Epidermal melanocyte (primary cell): ENCODE measurements around the gene C1orf167.

Experiments used
- DNase-seq: peaks from one replicate; pipeline ENCODE4 v3.0.0; 2011; ENCODE audit warnings: low spot score; ENCODE audit not compliant: insufficient read length

The C1orf167 gene

GRCh38 chr1:11735854-11736745 lies 25.9 kb upstream of the C1orf167 start, which contains the start of gene AGTRAP:
Gene AGTRAP (plus strand): TSS chr1:11736136. CDS start chr1:11736209, 73 bp downstream.
- DNase-seq, result peak; percentile 85

- DNase-seq, result no peak
Measured at GRCh38 chr1:11736746-11737639, 25.0 kb upstream of the C1orf167 start.

GRCh38 chr1:11738096-11738495 lies 23.9 kb upstream of the C1orf167 start:
- DNase-seq, result no peak

- DNase-seq, result no peak
Measured at GRCh38 chr1:11738783-11739182, 23.2 kb upstream of the C1orf167 start.

- no peak for DNase-seq
Measured at GRCh38 chr1:11740258-11741192, 21.5 kb upstream of the C1orf167 start.

- no peak for DNase-seq
Measured at GRCh38 chr1:11741482-11741881, 20.5 kb upstream of the C1orf167 start.

GRCh38 chr1:11741919-11742558 lies 20.0 kb upstream of the C1orf167 start:
- DNase-seq, result no peak

GRCh38 chr1:11744287-11744686 lies 17.7 kb upstream of the C1orf167 start:
- no peak for DNase-seq

- DNase-seq, result no peak
Measured at GRCh38 chr1:11746092-11746491, 15.9 kb upstream of the C1orf167 start.

- DNase-seq, result no peak
Measured at GRCh38 chr1:11746795-11747487, 15.1 kb upstream of the C1orf167 start.

GRCh38 chr1:11748294-11749202 lies 13.4 kb upstream of the C1orf167 start:
- DNase-seq, result no peak

GRCh38 chr1:11749203-11749689 lies 12.7 kb upstream of the C1orf167 start:
- no peak for DNase-seq

GRCh38 chr1:11749996-11750395 lies 12.0 kb upstream of the C1orf167 start:
- DNase-seq, result no peak

- DNase-seq, result no peak
Measured at GRCh38 chr1:11751087-11751486, 10.9 kb upstream of the C1orf167 start.

GRCh38 chr1:11752359-11753088 lies 9.5 kb upstream of the C1orf167 start:
- DNase-seq, result no peak

- DNase-seq, result no peak
Measured at GRCh38 chr1:11753555-11754208, 8.3 kb upstream of the C1orf167 start.

- no peak for DNase-seq
Measured at GRCh38 chr1:11757047-11757446, 4.9 kb upstream of the C1orf167 start.
